ENCODE results near the gene MED27. TPM values are rescaled to one million over a fixed set of nuclear protein-coding genes. Genes with fewer than 3 reads are reported as not detected.

The MED27 gene, protein sequence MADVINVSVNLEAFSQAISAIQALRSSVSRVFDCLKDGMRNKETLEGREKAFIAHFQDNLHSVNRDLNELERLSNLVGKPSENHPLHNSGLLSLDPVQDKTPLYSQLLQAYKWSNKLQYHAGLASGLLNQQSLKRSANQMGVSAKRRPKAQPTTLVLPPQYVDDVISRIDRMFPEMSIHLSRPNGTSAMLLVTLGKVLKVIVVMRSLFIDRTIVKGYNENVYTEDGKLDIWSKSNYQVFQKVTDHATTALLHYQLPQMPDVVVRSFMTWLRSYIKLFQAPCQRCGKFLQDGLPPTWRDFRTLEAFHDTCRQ
- 10 to 100 TPM; 10.8 to 17.8 (median 11.0) TPM for polyA plus RNA-seq
- long read RNA-seq, donor 1, transcript MED27-201 (8 exons, 1,431 nt) = major isoform, 7 of 7 reads
- long read RNA-seq, donor 1, partial matches to known transcripts = 0 of 7 reads
- long read RNA-seq, donor 1, other reads (novel, unspliced or antisense) = 0 of 7 reads
- long read RNA-seq, donor 2, partial matches to known transcripts = 0 of 1 reads
- long read RNA-seq, donor 2, other reads (novel, unspliced or antisense) = 0 of 1 reads
- long read RNA-seq, donor 3, partial matches to known transcripts = 0 of 1 reads
- long read RNA-seq, donor 3, other reads (novel, unspliced or antisense) = 0 of 1 reads
- long read RNA-seq, donor 4 = 0 reads
- long read RNA-seq, donor 5, partial matches to known transcripts = 0 of 2 reads
- long read RNA-seq, donor 5, other reads (novel, unspliced or antisense) = 0 of 2 reads
- long read RNA-seq, donor 6, partial matches to known transcripts = 0 of 1 reads
- long read RNA-seq, donor 6, other reads (novel, unspliced or antisense) = 0 of 1 reads
- long read RNA-seq, donor 7 = 0 reads
- long read RNA-seq, donor 8 = 0 reads
- long read RNA-seq, donor 9, partial matches to known transcripts = 0 of 1 reads
- long read RNA-seq, donor 9, other reads (novel, unspliced or antisense) = 0 of 1 reads
- long read RNA-seq, donor 10, transcript MED27-201 (8 exons, 1,431 nt) = major isoform, 6 of 6 reads
- long read RNA-seq, donor 10, partial matches to known transcripts = 0 of 6 reads
- long read RNA-seq, donor 10, other reads (novel, unspliced or antisense) = 0 of 6 reads

DNA sequence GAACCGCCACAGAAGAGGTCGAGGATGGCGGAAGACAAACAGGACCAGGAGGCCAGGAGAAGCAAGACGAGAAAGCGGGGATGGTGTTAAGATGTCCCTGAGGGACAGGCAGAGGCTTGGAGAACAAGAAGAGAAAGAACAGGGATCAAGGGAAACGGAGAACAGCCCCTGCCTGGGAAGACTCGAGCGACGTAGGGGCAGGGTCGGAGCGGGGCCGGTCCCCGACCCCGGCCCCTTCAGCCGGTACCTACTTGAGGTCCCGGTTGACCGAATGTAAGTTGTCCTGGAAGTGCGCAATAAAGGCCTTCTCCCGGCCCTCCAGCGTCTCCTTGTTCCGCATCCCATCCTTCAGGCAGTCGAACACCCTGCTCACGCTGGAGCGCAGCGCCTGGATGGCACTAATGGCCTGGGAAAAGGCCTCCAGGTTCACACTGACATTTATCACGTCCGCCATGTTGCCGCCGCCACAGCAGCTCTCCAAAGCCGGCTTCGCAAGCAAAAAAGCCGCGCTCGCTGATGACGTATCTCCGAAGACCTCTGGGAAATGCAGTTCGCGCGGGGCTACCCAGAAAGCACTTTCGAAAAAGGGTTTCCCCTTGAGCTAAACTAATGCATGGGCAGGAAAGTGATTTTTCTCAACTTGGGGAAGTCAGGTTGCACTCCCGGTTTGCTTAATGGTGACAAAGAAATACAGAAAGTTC, at the start of gene MED27:
Gene MED27 (minus strand): TSS at position 477 of the 701 bp plus-strand sequence. CDS start 23 bp downstream, at position 454.
- 1 to 8% (median 6%) methylated on average over 36 to 41 of the region's 41 CpGs for WGBS, 3 donors

GRCh38 chr9:132127888-132128534, 48.3 kb upstream of the MED27 start:
- DNase-seq = no peak
- no peak overlapping the region for H3K27ac ChIP-seq (ENCODE audit: low read depth in 1 of 3, low read length in 2 of 3)
- H3K4me3 ChIP-seq (ENCODE audit: low read depth in 1 of 3, low read length in 3 of 3) = no peak overlapping the region
- H3K9me3 ChIP-seq (ENCODE audit: control insufficient read depth in 2 of 2, insufficient read depth in 1 of 2, low read depth in 1 of 2, low read length in 1 of 2) = no peaks in the 10 kb centered on the region
- H3K27me3 ChIP-seq (ENCODE audit: control insufficient read depth in 3 of 3, insufficient read depth in 3 of 3, low read length in 3 of 3) = peaks cover 0 to 45% (median 16%) of the 10 kb centered on the region in 3 donors
- FAIRE-seq = no peak
- H3K36me3 ChIP-seq (ENCODE audit: control insufficient read depth in 3 of 3, insufficient read depth in 2 of 3, low read depth in 1 of 3, low read length in 3 of 3) = no peaks in the 10 kb centered on the region
- no peaks in the 10 kb centered on the region for H3K4me1 ChIP-seq (ENCODE audit: control insufficient read depth in 3 of 3, insufficient read depth in 2 of 3, low read depth in 1 of 3, low read length in 2 of 3)
- 68 to 74% (median 72%) methylated on average over 15 of the region's 15 CpGs for WGBS, 3 donors

More for the DNA sequence above, at the start of gene MED27:
- FAIRE-seq (no peak), DNase-seq (peak; percentile 92 to 95)
- H3K9me3 ChIP-seq (ENCODE audit: control insufficient read depth in 2 of 2, insufficient read depth in 1 of 2, low read depth in 1 of 2, low read length in 1 of 2) = no peaks in the 10 kb centered on the region
- peak within 1 kb of the TSS; percentile 59 to 93 (median 83) for H3K4me3 ChIP-seq (ENCODE audit: low read depth in 1 of 3, low read length in 3 of 3)
- H3K4me1 ChIP-seq (ENCODE audit: control insufficient read depth in 3 of 3, insufficient read depth in 2 of 3, low read depth in 1 of 3, low read length in 2 of 3) = peaks cover 0 to 10% (median 0%) of the 10 kb centered on the region in 3 donors
- peak within 1 kb of the TSS in 1 of 3 donors; percentile 69 for H3K27ac ChIP-seq (ENCODE audit: low read depth in 1 of 3, low read length in 2 of 3)
- H3K27me3 ChIP-seq (ENCODE audit: control insufficient read depth in 3 of 3, insufficient read depth in 3 of 3, low read length in 3 of 3) = no peaks in the 10 kb centered on the region
- H3K36me3 ChIP-seq (ENCODE audit: control insufficient read depth in 3 of 3, insufficient read depth in 2 of 3, low read depth in 1 of 3, low read length in 3 of 3) = peaks cover 0 to 2% (median 2%) of the 10 kb centered on the region in 3 donors

GRCh38 chr9:132126680-132127236, 47.1 kb upstream of the MED27 start:
- WGBS, 3 donors = 66 to 70% (median 70%) methylated on average over 13 of the region's 13 CpGs
- no peaks in the 10 kb centered on the region for H3K36me3 ChIP-seq (ENCODE audit: control insufficient read depth in 3 of 3, insufficient read depth in 2 of 3, low read depth in 1 of 3, low read length in 3 of 3)
- DNase-seq (no peak), FAIRE-seq (no peak)
- H3K4me3 ChIP-seq (ENCODE audit: low read depth in 1 of 3, low read length in 3 of 3) = no peak overlapping the region
- H3K4me1 ChIP-seq (ENCODE audit: control insufficient read depth in 3 of 3, insufficient read depth in 2 of 3, low read depth in 1 of 3, low read length in 2 of 3) = no peaks in the 10 kb centered on the region
- no peak overlapping the region for H3K27ac ChIP-seq (ENCODE audit: low read depth in 1 of 3, low read length in 2 of 3)
- H3K9me3 ChIP-seq (ENCODE audit: control insufficient read depth in 2 of 2, insufficient read depth in 1 of 2, low read depth in 1 of 2, low read length in 1 of 2) = no peaks in the 10 kb centered on the region
- H3K27me3 ChIP-seq (ENCODE audit: control insufficient read depth in 3 of 3, insufficient read depth in 3 of 3, low read length in 3 of 3) = peaks cover 0 to 48% (median 18%) of the 10 kb centered on the region in 3 donors

DNA sequence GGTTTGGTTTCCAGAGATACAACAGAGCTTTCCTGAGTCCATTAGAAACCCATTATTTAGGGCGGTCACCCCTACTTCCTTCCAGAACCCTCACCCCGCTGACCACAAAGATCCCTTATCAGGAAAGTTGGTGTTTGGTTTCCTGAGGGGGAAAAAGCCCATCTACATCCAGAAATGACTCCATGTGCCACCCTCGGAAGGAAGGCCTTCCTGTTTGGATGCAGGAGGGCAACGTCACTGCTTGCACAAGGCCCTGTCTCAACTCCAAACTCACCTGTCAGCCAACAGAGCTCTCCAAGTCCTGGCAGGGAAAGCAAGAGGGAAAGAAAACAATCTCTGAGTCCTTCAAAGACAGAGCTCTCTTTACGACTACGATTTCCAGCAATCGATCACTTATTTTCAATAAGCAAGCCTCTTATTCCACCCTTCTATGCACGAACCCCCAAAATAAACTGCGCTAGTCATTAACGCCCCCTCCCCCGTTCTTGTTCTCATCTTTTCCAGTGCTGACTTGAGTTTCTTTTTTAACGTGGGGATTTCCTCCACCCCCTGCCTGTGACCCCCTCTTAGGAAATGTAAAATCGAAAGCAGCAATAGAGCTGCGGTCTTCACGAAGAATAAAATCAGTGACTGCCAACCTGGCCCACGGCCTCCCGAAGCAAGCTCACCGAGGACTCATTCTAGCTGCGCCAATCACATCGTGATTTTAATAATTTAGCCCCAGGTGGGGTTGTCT, 46.4 kb upstream of the MED27 start:
- H3K27ac ChIP-seq (ENCODE audit: low read depth in 1 of 3, low read length in 2 of 3) = no peak overlapping the region
- FAIRE-seq (no peak), DNase-seq (no peak)
- H3K36me3 ChIP-seq (ENCODE audit: control insufficient read depth in 3 of 3, insufficient read depth in 2 of 3, low read depth in 1 of 3, low read length in 3 of 3) = no peaks in the 10 kb centered on the region
- H3K27me3 ChIP-seq (ENCODE audit: control insufficient read depth in 3 of 3, insufficient read depth in 3 of 3, low read length in 3 of 3) = peaks cover 0 to 49% (median 22%) of the 10 kb centered on the region in 3 donors
- H3K4me3 ChIP-seq (ENCODE audit: low read depth in 1 of 3, low read length in 3 of 3) = no peak overlapping the region
- H3K4me1 ChIP-seq (ENCODE audit: control insufficient read depth in 3 of 3, insufficient read depth in 2 of 3, low read depth in 1 of 3, low read length in 2 of 3) = no peaks in the 10 kb centered on the region
- H3K9me3 ChIP-seq (ENCODE audit: control insufficient read depth in 2 of 2, insufficient read depth in 1 of 2, low read depth in 1 of 2, low read length in 1 of 2) = no peaks in the 10 kb centered on the region
- WGBS, 3 donors = 44 to 65% (median 49%) methylated on average over 20 of the region's 20 CpGs

DNA sequence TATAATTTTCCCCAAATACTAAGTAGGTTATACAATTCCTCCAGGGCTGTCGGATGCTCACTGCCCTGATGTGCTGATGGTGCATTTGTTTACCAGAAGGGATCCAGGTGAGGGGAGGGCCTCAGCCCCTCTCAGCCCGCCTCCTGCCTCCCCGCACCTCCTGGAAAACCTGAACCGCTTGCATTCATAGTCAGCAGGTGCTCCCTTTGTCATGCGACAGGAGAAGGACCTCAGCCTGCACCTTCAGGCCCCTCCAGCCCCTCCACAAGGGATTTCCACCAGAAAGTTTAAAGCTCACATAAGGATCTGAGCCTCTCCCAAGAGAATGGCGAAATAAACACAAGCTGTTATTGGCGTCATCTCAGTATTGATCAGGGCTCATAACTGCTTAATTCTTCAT, 45.7 kb upstream of the MED27 start:
- H3K27me3 ChIP-seq (ENCODE audit: control insufficient read depth in 3 of 3, insufficient read depth in 3 of 3, low read length in 3 of 3) = peaks cover 0 to 47% (median 22%) of the 10 kb centered on the region in 3 donors

DNA sequence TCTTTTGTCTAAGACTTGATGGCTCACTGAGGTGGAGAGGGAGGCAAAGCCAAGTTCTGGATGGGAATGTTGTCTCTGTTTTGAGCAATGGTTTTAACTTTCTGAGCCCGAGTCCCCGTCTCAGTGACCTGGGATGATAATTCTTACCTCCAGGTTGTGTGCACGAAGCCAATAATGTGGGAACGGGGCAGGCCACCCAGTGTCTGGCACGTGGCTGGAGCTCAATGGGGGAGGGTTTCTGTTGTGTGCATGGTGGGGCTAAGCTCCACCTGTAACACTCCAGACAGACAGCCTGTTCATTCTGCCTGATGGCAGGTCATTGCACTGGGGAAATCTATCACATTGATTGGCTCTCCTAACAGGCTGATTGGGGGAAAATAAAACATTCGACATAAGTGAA, 45.1 kb upstream of the MED27 start:
- Histone ChIP-seq H3K9me3 (ENCODE audit: control insufficient read depth in 2 of 2, insufficient read depth in 1 of 2, low read depth in 1 of 2, low read length in 1 of 2) (no peaks in the 10 kb centered on the region), H3K36me3 (ENCODE audit: control insufficient read depth in 3 of 3, insufficient read depth in 2 of 3, low read depth in 1 of 3, low read length in 3 of 3) (no peaks in the 10 kb centered on the region), H3K4me3 (ENCODE audit: low read depth in 1 of 3, low read length in 3 of 3) (no peak overlapping the region), H3K27me3 (ENCODE audit: control insufficient read depth in 3 of 3, insufficient read depth in 3 of 3, low read length in 3 of 3) (peaks cover 0 to 47% (median 22%) of the 10 kb centered on the region in 3 donors), H3K27ac (ENCODE audit: low read depth in 1 of 3, low read length in 2 of 3) (no peak overlapping the region), H3K4me1 (ENCODE audit: control insufficient read depth in 3 of 3, insufficient read depth in 2 of 3, low read depth in 1 of 3, low read length in 2 of 3) (no peaks in the 10 kb centered on the region)
- no peak for DNase-seq
- FAIRE-seq = no peak
- WGBS, 3 donors = 39 to 55% (median 51%) methylated on average over 6 of the region's 6 CpGs

More for the DNA sequence above, 45.7 kb upstream of the MED27 start:
- Histone ChIP-seq H3K9me3 (ENCODE audit: control insufficient read depth in 2 of 2, insufficient read depth in 1 of 2, low read depth in 1 of 2, low read length in 1 of 2) (no peaks in the 10 kb centered on the region), H3K4me1 (ENCODE audit: control insufficient read depth in 3 of 3, insufficient read depth in 2 of 3, low read depth in 1 of 3, low read length in 2 of 3) (no peaks in the 10 kb centered on the region), H3K36me3 (ENCODE audit: control insufficient read depth in 3 of 3, insufficient read depth in 2 of 3, low read depth in 1 of 3, low read length in 3 of 3) (no peaks in the 10 kb centered on the region), H3K27ac (ENCODE audit: low read depth in 1 of 3, low read length in 2 of 3) (no peak overlapping the region), H3K4me3 (ENCODE audit: low read depth in 1 of 3, low read length in 3 of 3) (no peak overlapping the region)
- WGBS, 3 donors = 30 to 38% (median 36%) methylated on average over 7 of the region's 7 CpGs
- DNase-seq (no peak), FAIRE-seq (no peak)

DNA sequence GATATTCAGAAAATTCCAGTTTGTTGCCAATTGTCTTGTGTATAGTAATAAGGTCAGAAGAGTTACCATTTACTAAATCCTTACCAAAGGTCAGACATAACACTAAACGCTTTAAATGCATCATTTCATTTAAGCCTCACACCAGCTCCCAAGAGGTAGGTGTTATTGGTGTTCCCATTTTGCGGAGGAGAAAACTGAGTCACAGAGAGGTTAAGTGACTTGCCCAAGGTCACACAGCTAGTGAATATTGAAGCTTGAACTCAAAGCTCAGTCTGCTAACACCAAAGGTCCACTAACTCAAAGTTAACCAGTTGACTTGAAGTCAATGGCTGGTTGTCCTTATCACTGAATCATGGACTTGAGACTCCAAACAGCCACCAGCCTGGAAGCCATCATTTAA, 41.4 kb upstream of the MED27 start:
- no peak overlapping the region for H3K27ac ChIP-seq (ENCODE audit: low read depth in 1 of 3, low read length in 2 of 3)
- peaks cover 0 to 22% (median 13%) of the 10 kb centered on the region in 3 donors for H3K27me3 ChIP-seq (ENCODE audit: control insufficient read depth in 3 of 3, insufficient read depth in 3 of 3, low read length in 3 of 3)
- DNase-seq = no peak
- no peak overlapping the region for H3K4me3 ChIP-seq (ENCODE audit: low read depth in 1 of 3, low read length in 3 of 3)
- WGBS, 3 donors = 89 to 91% (median 90%) methylated on average over 2 of the region's 2 CpGs
- no peaks in the 10 kb centered on the region for H3K36me3 ChIP-seq (ENCODE audit: control insufficient read depth in 3 of 3, insufficient read depth in 2 of 3, low read depth in 1 of 3, low read length in 3 of 3)
- H3K9me3 ChIP-seq (ENCODE audit: control insufficient read depth in 2 of 2, insufficient read depth in 1 of 2, low read depth in 1 of 2, low read length in 1 of 2) = no peaks in the 10 kb centered on the region
- no peaks in the 10 kb centered on the region for H3K4me1 ChIP-seq (ENCODE audit: control insufficient read depth in 3 of 3, insufficient read depth in 2 of 3, low read depth in 1 of 3, low read length in 2 of 3)
- FAIRE-seq = no peak

Data from small intestine (tissue), 16 donors.